OCI-LY3 (cell line): Measurements from ENCODE around the gene OASL.

Experiments
- H2AFZ ChIP-seq: fragments of 200-600, 300-600 bp; shearing (Covaris generic); 2 replicates; pipeline ENCODE4 v1.6.0; 2014; ENCODE audit warnings: antibody characterized with exemption, low read depth, low read length
- H3K27ac ChIP-seq: fragments of 200-600, 300-600 bp; sonication (generic); 2 replicates; pipeline ENCODE4 v1.5.1; 2014; ENCODE audit warnings: mild to moderate bottlenecking, low read length, moderate library complexity, mixed read lengths
- H3K27me3 ChIP-seq: fragments of 200-600, 300-600 bp; sonication (generic); 2 replicates; pipeline ENCODE4 v1.6.1; 2014; ENCODE audit warnings: low read depth, low read length, mixed read lengths
- H3K36me3 ChIP-seq: fragments of 200-600, 300-600 bp; sonication (generic); replicated peaks from 2 replicates; pipeline ENCODE3; 2014; ENCODE audit warnings: low read depth, low read length, mixed read lengths
- H3K4me1 ChIP-seq: fragments of 300-600, 200-600 bp; sonication (generic); 2 replicates; pipeline ENCODE4 v1.6.1; 2014; ENCODE audit warnings: low read length, mixed read lengths
- H3K4me2 ChIP-seq: fragments of 200-600, 300-600 bp; sonication (generic); 2 replicates; pipeline ENCODE4 v1.6.1; 2014; ENCODE audit warnings: low read length, mixed read lengths
- H3K4me3 ChIP-seq: fragments of 300-600, 200-600 bp; sonication (generic); 2 replicates; pipeline ENCODE4 v1.5.1; 2014; ENCODE audit warnings: antibody characterized with exemption, mild to moderate bottlenecking, low read length, moderate library complexity
- H3K79me2 ChIP-seq: fragments of 300-600, 200-600 bp; shearing (Covaris generic); 2 replicates; pipeline ENCODE4 v1.6.1; 2014; ENCODE audit warnings: mild to moderate bottlenecking, low read length, mixed read lengths
- H3K9ac ChIP-seq: fragments of 300-600, 200-600 bp; shearing (Covaris generic); 2 replicates; pipeline ENCODE4 v1.6.0; 2014; ENCODE audit warnings: mild to moderate bottlenecking, low read length, moderate library complexity
- H3K9me3 ChIP-seq: fragments of 200-600, 300-600 bp; shearing (Covaris generic); 2 replicates; pipeline ENCODE4 v1.6.1; 2014; ENCODE audit warnings: low read length, mixed read lengths; ENCODE audit not compliant: insufficient read depth
- H4K20me1 ChIP-seq: fragments of 200-600, 300-600 bp; sonication (generic); 2 replicates; pipeline ENCODE4 v1.6.1; 2016; ENCODE audit warnings: low read length, mixed read lengths; ENCODE audit not compliant: insufficient read depth
- EZH2phosphoT487 ChIP-seq: fragments of 200-600 bp; shearing (Covaris generic); IDR thresholded peaks from 2 replicates; pipeline ENCODE4 v1.6.1; 2018; ENCODE audit warnings: antibody characterized with exemption, mixed run types, low read depth
- TF ChIP-seq, protein P1 (sequence below): fragments of 200-600, 300-600 bp; sonication (generic); IDR thresholded peaks from 2 replicates; pipeline ENCODE4 v1.5.1; 2014; ENCODE audit warnings: antibody characterized with exemption, low read length, low read depth

Gene OASL

DNA sequence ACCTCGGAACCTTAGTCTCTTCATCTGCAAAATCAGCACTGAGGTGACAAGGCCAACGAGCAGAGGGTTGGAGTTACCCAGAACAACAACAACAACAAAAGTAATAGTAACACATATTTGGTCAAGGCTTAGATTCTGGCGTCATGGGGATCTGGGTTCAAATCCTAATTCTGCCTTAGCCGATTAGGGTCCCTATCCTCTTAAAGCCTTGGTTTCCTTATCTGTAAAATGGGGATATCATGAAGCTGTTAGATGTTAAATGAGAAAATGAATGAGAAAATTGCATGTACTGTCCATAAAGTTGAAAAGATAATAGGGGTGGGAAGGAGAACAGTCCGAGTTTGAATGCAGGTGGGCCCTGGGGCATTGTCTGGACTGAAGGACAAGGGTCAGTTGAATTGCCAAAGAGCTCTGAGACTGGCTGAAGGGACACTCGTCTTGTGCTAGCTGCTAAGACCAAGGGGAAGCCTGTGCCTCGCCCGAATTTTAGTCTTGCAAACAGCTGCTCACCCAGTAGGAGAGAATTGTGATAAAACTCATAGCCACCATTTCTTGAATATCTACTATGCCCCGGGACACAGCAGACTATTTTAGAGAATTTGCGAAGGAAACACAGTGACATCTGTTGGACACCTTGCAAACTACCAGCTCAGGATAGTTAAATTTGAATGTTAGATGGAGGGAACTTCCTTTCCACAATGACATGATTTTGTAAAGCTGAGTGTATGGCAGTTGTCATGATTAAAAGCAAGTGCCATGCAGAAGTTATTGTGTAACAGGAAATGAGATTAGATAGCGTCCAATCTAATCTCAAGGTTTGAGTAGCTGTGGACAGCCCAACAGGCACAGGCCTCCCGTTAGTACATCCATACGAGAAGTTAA lies 67.5 kb downstream of the OASL start:
- peak overlapping the region; percentile 11; the same call in 1 of the 2 replicates for H3K9ac ChIP-seq
- peak overlapping the region; percentile 82; the same call in 1 of the 2 replicates for H2AFZ ChIP-seq
- H3K79me2 ChIP-seq: no peaks in the 10 kb centered on the region
- no peaks in the 10 kb centered on the region for H3K27me3 ChIP-seq
- H3K36me3 ChIP-seq: no peaks in the 10 kb centered on the region
- H3K4me3 ChIP-seq: no peak overlapping the region
- no peak overlapping the region for H3K27ac ChIP-seq
- H4K20me1 ChIP-seq: no peaks in the 10 kb centered on the region
- TF ChIP-seq, protein P1, sequence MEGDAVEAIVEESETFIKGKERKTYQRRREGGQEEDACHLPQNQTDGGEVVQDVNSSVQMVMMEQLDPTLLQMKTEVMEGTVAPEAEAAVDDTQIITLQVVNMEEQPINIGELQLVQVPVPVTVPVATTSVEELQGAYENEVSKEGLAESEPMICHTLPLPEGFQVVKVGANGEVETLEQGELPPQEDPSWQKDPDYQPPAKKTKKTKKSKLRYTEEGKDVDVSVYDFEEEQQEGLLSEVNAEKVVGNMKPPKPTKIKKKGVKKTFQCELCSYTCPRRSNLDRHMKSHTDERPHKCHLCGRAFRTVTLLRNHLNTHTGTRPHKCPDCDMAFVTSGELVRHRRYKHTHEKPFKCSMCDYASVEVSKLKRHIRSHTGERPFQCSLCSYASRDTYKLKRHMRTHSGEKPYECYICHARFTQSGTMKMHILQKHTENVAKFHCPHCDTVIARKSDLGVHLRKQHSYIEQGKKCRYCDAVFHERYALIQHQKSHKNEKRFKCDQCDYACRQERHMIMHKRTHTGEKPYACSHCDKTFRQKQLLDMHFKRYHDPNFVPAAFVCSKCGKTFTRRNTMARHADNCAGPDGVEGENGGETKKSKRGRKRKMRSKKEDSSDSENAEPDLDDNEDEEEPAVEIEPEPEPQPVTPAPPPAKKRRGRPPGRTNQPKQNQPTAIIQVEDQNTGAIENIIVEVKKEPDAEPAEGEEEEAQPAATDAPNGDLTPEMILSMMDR: peak; percentile 83
- TF ChIP-seq EZH2phosphoT487: no peak
- peaks cover 20% of the 10 kb centered on the region for H3K4me1 ChIP-seq
- H3K9me3 ChIP-seq: no peaks in the 10 kb centered on the region
- peak overlapping the region; percentile 57 for H3K4me2 ChIP-seq

DNA sequence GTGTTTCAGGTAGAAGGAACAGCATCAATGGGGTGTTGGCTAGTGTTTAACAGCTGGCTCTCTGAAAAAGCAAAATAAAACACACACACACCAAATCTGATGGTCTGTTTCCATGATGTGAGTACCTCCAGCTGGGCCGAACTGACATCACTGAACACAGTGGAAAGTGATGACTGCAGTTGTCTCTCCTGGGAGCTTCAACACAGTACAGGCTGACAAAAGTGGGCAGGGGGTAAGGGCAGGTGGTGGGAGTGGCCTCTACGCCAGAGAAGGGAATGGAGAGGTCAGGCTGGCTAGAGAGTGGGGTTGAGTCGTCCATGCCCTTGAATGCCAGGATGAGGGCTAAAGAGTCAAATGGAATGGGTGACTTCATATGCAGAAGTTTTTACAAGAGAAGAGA lies 68.7 kb downstream of the OASL start:
- Histone ChIP-seq H3K4me3 (no peak overlapping the region), H3K9ac (no peak overlapping the region), H3K4me1 (peaks cover 20% of the 10 kb centered on the region), H3K79me2 (no peaks in the 10 kb centered on the region), H3K9me3 (no peaks in the 10 kb centered on the region), H3K27me3 (no peaks in the 10 kb centered on the region), H2AFZ (no peak overlapping the region), H3K27ac (no peak overlapping the region), H3K4me2 (no peak overlapping the region), H3K36me3 (no peaks in the 10 kb centered on the region), H4K20me1 (no peaks in the 10 kb centered on the region)
- TF ChIP-seq, protein P1: no peak
- no peak for TF ChIP-seq EZH2phosphoT487
